T47D (cell line): ENCODE data around the gene BCAS1.

Experiments used
- DNase-seq, 2 experiments: peaks; one replicate each; pipeline versions ENCODE4 v3.0.0 to v3.0.0-alpha.2; 2011 to 2012; ENCODE audit warnings: low read depth in 1 of 2, low spot score in 1 of 2
- JUND ChIP-seq: IDR thresholded peaks from 2 replicates; pipeline ENCODE4 v1.6.1; 2012; ENCODE audit warnings: low read depth
- in situ Hi-C: cut with HindIII; loops from 2 replicates; pipeline ENCODE4 v1.10.0; 2016; ENCODE audit warnings: low sequenced_read_pairs, low pct_unique_long_range_greater_than_20kb

The BCAS1 gene

GRCh38 chr20:54097236-54097529 lies 26.8 kb upstream of the BCAS1 start:
- in situ Hi-C loops = no loop called here

DNA sequence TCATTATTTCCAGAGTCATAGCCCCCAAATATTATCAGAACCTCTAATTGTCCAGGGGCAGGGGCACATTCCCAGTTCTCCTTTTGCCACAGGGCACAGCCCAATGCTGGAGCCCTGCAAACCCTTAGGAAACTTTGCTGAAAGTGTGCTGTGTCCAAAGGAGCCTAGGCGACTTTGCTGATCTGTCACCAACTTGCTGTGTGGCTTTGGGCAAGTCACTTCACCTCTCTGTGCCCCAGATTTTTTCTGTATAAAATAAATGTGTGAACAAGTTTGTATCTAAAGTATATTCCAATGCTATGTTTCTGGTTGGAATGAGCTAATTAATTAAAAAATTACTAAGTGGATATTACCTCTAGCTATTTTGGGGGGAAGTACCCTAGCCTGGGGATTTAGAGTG lies 25.4 kb upstream of the BCAS1 start:
- in situ Hi-C loops = no loop called here
- TF ChIP-seq JUND = no peak
- DNase-seq = no peak

More at GRCh38 chr20:54097236-54097529, 26.8 kb upstream of the BCAS1 start:
- TF ChIP-seq JUND = no peak
- no peak for DNase-seq

- in situ Hi-C loops = no loop called here
- no peak for DNase-seq
- TF ChIP-seq JUND = no peak
These were observed 23.8 kb upstream of the BCAS1 start for GRCh38 chr20:54094268-54094580.

DNA sequence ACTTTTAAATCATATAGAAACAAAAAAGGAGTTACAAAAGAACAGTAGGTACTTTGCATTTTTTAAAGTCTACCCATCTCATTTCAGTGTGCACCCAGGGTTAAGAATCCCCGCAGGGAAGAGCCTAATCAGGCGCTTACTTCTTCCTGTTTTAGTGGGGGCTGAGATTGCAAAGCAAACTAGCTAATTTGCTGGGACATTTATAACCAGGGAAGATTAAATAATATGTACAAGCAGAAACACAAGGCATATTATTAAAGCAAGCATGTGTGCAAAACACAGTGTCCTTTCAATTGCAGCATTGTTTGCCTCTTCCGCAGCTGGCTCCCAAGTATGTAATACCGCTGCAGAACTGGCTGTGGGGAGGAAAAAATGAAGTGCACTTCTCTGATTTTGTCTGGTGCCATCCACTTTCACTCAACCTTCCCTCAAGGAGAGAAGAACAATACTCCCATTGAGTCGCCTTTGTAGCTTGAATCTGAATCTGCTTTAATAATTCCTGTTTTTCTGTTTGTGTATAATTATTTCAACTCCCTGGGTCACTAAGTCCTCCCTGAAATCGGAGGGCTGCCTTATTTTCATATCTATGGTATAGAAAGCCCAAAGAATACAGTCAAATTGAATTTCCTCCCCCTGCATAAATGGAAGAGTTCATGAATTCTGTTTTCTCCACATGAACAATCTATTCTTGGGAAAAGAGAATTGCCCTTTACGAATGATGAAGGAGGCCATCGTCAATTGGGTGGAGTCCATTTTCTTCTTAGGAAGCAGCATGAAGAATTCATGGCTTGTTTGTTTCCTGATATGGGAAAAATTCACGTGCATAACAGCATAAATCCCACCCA lies 23.3 kb upstream of the BCAS1 start:
- no peak for DNase-seq
- TF ChIP-seq JUND = no peak
- in situ Hi-C loops = no loop called here

- no peak for DNase-seq
- in situ Hi-C loops = no loop called here
- no peak for TF ChIP-seq JUND
These were observed 21.6 kb upstream of the BCAS1 start for GRCh38 chr20:54092021-54092420.

DNA sequence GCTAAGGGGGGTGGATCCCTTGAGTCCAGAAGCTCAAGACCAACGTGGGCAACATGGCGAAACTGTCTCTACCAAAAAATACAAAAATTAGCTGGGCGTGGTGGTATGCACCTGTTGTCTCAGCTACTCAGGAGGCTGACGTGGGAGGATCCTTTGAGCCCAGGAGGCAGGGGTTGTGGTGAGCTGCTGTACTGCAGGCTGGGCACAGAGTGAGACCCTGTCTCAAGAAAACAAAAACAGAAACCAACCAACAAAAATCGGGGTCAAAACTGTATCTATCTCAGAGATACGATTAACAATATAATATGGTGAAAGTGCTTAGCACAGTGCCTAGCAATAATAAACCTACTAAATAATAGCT lies 20.7 kb upstream of the BCAS1 start:
- DNase-seq = no peak
- in situ Hi-C loops = no loop called here
- TF ChIP-seq JUND = no peak

DNA sequence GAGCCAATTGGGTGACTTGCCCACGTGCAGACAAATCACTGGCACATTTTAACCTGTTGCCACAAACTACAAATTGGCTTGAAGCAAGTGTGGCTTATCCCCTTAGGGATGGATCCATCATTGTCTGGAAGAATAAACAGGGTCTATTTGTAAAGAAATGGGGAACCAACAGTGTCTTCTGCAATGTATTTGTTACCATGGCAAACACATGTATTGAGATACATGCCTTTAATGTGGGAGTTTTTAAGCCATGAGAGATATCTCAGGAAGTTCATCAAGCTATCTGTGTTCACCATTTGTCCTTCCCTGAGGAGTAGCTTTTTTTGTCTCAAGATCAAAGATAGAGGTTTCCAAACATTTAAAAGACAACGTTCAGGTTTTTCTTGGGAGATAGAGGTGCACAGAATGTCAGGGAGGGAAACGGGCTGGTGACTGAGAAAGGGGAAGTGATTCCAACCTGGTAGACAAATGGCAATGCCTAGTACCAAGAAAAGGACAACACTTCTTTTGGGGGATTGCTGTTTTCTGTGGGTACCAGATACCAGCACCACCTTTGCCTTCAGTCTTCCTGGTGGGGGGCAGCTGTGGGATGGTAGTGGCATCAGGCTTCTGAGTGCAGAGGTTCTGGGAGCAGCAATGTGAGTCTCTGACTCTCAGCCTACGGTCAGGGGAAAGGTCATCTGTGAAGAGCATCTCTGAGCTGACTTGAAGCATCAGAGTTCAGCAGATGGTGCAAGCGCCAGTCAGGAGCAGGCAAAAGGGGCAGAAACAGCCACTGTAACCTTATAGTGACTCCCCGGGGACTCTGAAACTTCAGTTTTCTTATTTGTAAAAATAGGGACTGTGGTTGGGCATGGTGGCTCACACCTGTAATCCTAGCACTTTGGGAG lies 20.1 kb upstream of the BCAS1 start:
- in situ Hi-C loops = no loop called here
- DNase-seq = no peak

GRCh38 chr20:54088430-54088829 lies 18.0 kb upstream of the BCAS1 start:
- no peak for TF ChIP-seq JUND
- DNase-seq = no peak

More for the DNA sequence above, 20.1 kb upstream of the BCAS1 start:
- no peak for TF ChIP-seq JUND

GRCh38 chr20:54086507-54087039 lies 16.2 kb upstream of the BCAS1 start:
- in situ Hi-C loops = no loop called here
- TF ChIP-seq JUND = no peak
- no peak for DNase-seq

More at GRCh38 chr20:54088430-54088829, 18.0 kb upstream of the BCAS1 start:
- in situ Hi-C loops = no loop called here

GRCh38 chr20:54085910-54086309 lies 15.5 kb upstream of the BCAS1 start:
- DNase-seq = no peak
- in situ Hi-C loops = no loop called here

GRCh38 chr20:54085425-54085824 lies 15.0 kb upstream of the BCAS1 start:
- TF ChIP-seq JUND = no peak
- no peak for DNase-seq
- in situ Hi-C loops = no loop called here

More at GRCh38 chr20:54085910-54086309, 15.5 kb upstream of the BCAS1 start:
- TF ChIP-seq JUND = no peak

- TF ChIP-seq JUND = peak; percentile 95
- in situ Hi-C loops = no loop called here
- DNase-seq = peak; percentile 54 to 99
These were observed 14.5 kb upstream of the BCAS1 start for GRCh38 chr20:54084727-54085388.
